Keratinocyte (primary cell): ENCODE data around the gene TWIST1. TPM values are rescaled to one million over a fixed set of nuclear protein-coding genes. Genes with fewer than 3 reads are reported as not detected.

Experiments
- DNase-seq: peaks from one replicate; pipeline ENCODE4 v3.0.0-alpha.2; 2011; ENCODE audit warnings: low read depth, missing footprints, low spot score
- FAIRE-seq: peaks from 2 replicates; lab custom pipeline; 2011; peaks lifted over from hg19 to GRCh38; lab: Jason Lieb, UNC
- H2AFZ ChIP-seq: 2 replicates; pipeline ENCODE4 v1.6.0; 2012; ENCODE audit warnings: low read length, control low read depth, inconsistent platforms; ENCODE audit not compliant: control insufficient read depth
- H3K27ac ChIP-seq: 2 replicates; pipeline ENCODE4 v1.5.1; 2011; ENCODE audit warnings: low read length; ENCODE audit not compliant: control insufficient read depth, insufficient read depth
- H3K27me3 ChIP-seq: 3 replicates; pipeline ENCODE4 v1.6.0; 2011; ENCODE audit warnings: low read length; ENCODE audit not compliant: control insufficient read depth, insufficient read depth; ENCODE audit errors: extremely low read depth
- H3K36me3 ChIP-seq, 2 experiments: 2 replicates in 1 of 2; 3 replicates in 1 of 2; pipeline ENCODE4 v1.5.1; 2011; ENCODE audit warnings: low read length in 2 of 2, mild to moderate bottlenecking in 1 of 2; ENCODE audit not compliant: control insufficient read depth in 2 of 2, insufficient read depth in 2 of 2; ENCODE audit errors: extremely low read depth in 1 of 2
- H3K4me1 ChIP-seq: 3 replicates; pipeline ENCODE4 v1.5.1; 2011; ENCODE audit warnings: low read length; ENCODE audit not compliant: control insufficient read depth, insufficient read depth; ENCODE audit errors: extremely low read depth
- H3K4me2 ChIP-seq: 3 replicates; pipeline ENCODE4 v1.6.0; 2011; ENCODE audit warnings: low read depth, low read length; ENCODE audit not compliant: control insufficient read depth, insufficient read depth; ENCODE audit errors: extremely low read depth
- H3K4me3 ChIP-seq, 3 experiments: fragments of 200-600 bp in 1 of 3; sonication (generic) in 1 of 3; 2 replicates in 2 of 3; 3 replicates in 1 of 3; pipeline ENCODE4 v1.5.1; 2011 to 2016; ENCODE audit warnings: low read length in 3 of 3, mild to moderate bottlenecking in 3 of 3, control low read depth in 2 of 3, inconsistent platforms in 1 of 3, low read depth in 1 of 3, mixed read lengths in 1 of 3, mixed run types in 1 of 3, moderate library complexity in 1 of 3; ENCODE audit not compliant: control insufficient read depth in 2 of 3, insufficient read depth in 2 of 3; ENCODE audit errors: extremely low read depth in 1 of 3
- H3K79me2 ChIP-seq: 2 replicates; pipeline ENCODE4 v1.6.0; 2012; ENCODE audit warnings: low read length; ENCODE audit not compliant: control insufficient read depth, insufficient read depth
- H3K9ac ChIP-seq: 3 replicates; pipeline ENCODE4 v1.6.0; 2011; ENCODE audit warnings: low read length; ENCODE audit not compliant: control insufficient read depth, insufficient read depth; ENCODE audit errors: extremely low read depth
- H3K9me1 ChIP-seq: 3 replicates; pipeline ENCODE4 v1.6.0; 2011; ENCODE audit warnings: low read length; ENCODE audit not compliant: control insufficient read depth, insufficient read depth; ENCODE audit errors: extremely low read depth
- H3K9me3 ChIP-seq: 2 replicates; pipeline ENCODE4 v1.5.1; 2012; ENCODE audit warnings: low read depth, low read length; ENCODE audit not compliant: control insufficient read depth
- H4K20me1 ChIP-seq: 3 replicates; pipeline ENCODE4 v1.6.0; 2011; ENCODE audit warnings: low read length; ENCODE audit not compliant: control insufficient read depth, insufficient read depth; ENCODE audit errors: extremely low read depth
- CTCF ChIP-seq, 3 experiments: IDR thresholded peaks in 1 of 3; conservative IDR thresholded peaks in 1 of 3; optimal IDR thresholded peaks in 1 of 3; 2 replicates in 2 of 3; 3 replicates in 1 of 3; pipeline versions ENCODE3 to v1.5.1; 2011; ENCODE audit warnings: low read length in 3 of 3, mild to moderate bottlenecking in 3 of 3, moderate library complexity in 2 of 3, control low read depth in 1 of 3, inconsistent platforms in 1 of 3; ENCODE audit not compliant: insufficient read depth in 2 of 3; ENCODE audit errors: extremely low read depth in 1 of 3
- EZH2 ChIP-seq: IDR thresholded peaks from one replicate; pipeline ENCODE4 v1.6.1; 2012; ENCODE audit warnings: inconsistent platforms, mild to moderate bottlenecking, low read length, moderate library complexity
- dilution Hi-C: fragments of 300-500 bp; cut with MboI; formaldehyde crosslinking; loops from one replicate; pipeline ENCODE4 v1.7.0; 2020; ENCODE audit warnings: low sequenced_read_pairs; ENCODE audit not compliant: extremely low pct_ligation_motif_present
- polyA plus RNA-seq, 5 experiments: library from polyadenylated mRNA; depleted of rRNA in 3 of 5; stranded (reverse) in 3 of 5; stranded (forward) in 1 of 5; unstranded in 1 of 5; fragments of >200 nt; gene quantifications; 1 replicate in 1 of 5; 2 replicates in 3 of 5; 3 replicates in 1 of 5; pipeline versions ENCODE4 v1.2.1 to v1.2.3, GENCODE V29; 2011 to 2012; ENCODE audit warnings: missing spikeins in 2 of 5, low read depth in 1 of 5, low replicate concordance in 1 of 5

TWIST1 gene
- polyA plus RNA-seq, 1 donor (not counting 4 experiments of a cell fraction or from before 2014, with no cell fraction given), result 1.5 TPM

GRCh38 chr7:19111474-19112273, 5.8 kb downstream of the TWIST1 start:
- dilution Hi-C loops, result no loop called here
- Histone ChIP-seq H2AFZ (no peak overlapping the region), H4K20me1 (no peaks in the 10 kb centered on the region), H3K9me1 (no peaks in the 10 kb centered on the region), H3K27ac (no peak overlapping the region), H3K4me3 (no peak overlapping the region), H3K79me2 (no peaks in the 10 kb centered on the region), H3K4me1 (peaks cover 12% of the 10 kb centered on the region), H3K9ac (no peak overlapping the region), H3K27me3 (peaks cover 52% of the 10 kb centered on the region), H3K4me2 (no peak overlapping the region), H3K36me3 (no peaks in the 10 kb centered on the region), H3K9me3 (no peaks in the 10 kb centered on the region)
- FAIRE-seq, result no peak
- TF ChIP-seq EZH2 (no peak), CTCF (optimal IDR thresholded peaks at IDR 0.05 in 1 of 3, IDR thresholded peaks at IDR 0.05 in 1 of 3, conservative IDR thresholded peaks at IDR 0.05 in 1 of 3; ENCODE audit: extremely low read depth in 1 of 3, insufficient read depth in 2 of 3, low read length in 3 of 3) (no peak)
- DNase-seq, result no peak

GRCh38 chr7:19110776-19111175, 6.7 kb downstream of the TWIST1 start:
- Histone ChIP-seq H2AFZ (no peak overlapping the region), H3K27me3 (peaks cover 56% of the 10 kb centered on the region), H3K27ac (no peak overlapping the region), H3K4me3 (no peak overlapping the region), H3K36me3 (no peaks in the 10 kb centered on the region), H3K9me3 (no peaks in the 10 kb centered on the region), H3K4me1 (peaks cover 14% of the 10 kb centered on the region), H3K79me2 (no peaks in the 10 kb centered on the region), H3K4me2 (no peak overlapping the region), H3K9me1 (no peaks in the 10 kb centered on the region), H4K20me1 (no peaks in the 10 kb centered on the region), H3K9ac (no peak overlapping the region)
- DNase-seq (no peak), FAIRE-seq (no peak)
- TF ChIP-seq CTCF (optimal IDR thresholded peaks at IDR 0.05 in 1 of 3, IDR thresholded peaks at IDR 0.05 in 1 of 3, conservative IDR thresholded peaks at IDR 0.05 in 1 of 3; ENCODE audit: extremely low read depth in 1 of 3, insufficient read depth in 2 of 3, low read length in 3 of 3), result no peak
- TF ChIP-seq EZH2, result no peak
- dilution Hi-C loops, result no loop called here
